Sigmoid colon (tissue), 7 donors: Measurements from ENCODE around the gene IL1A. TPM values are rescaled to one million over a fixed set of nuclear protein-coding genes. Genes with fewer than 3 reads are reported as not detected.

Experiments used
- DNase-seq: peaks from one replicate; pipeline ENCODE4 v3.0.0-alpha.2; 2019
- H3K27ac ChIP-seq, 4 donors: fragments of 200-600 bp; sonication (generic); one replicate each; pipeline ENCODE4 v1.5.1; 2016 to 2019; ENCODE audit warnings: mild to moderate bottlenecking in 1 of 4
- H3K27me3 ChIP-seq, 3 donors: fragments of 200-600 bp; sonication (generic); one replicate each; pipeline ENCODE4 v1.5.1; 2019; ENCODE audit warnings: mild to moderate bottlenecking in 1 of 3
- H3K36me3 ChIP-seq, 4 donors: fragments of 200-600 bp; sonication (generic); one replicate each; pipeline ENCODE4 v1.5.1; 2016 to 2019
- H3K4me1 ChIP-seq, 4 donors: fragments of 200-600 bp; sonication (generic); one replicate each; pipeline ENCODE4 v1.5.1; 2017 to 2019
- H3K4me3 ChIP-seq, 4 donors: fragments of 200-600 bp; sonication (generic); one replicate each; pipeline ENCODE4 v1.5.1; 2017 to 2019; ENCODE audit warnings: mild to moderate bottlenecking in 2 of 4, moderate library complexity in 1 of 4
- H3K9me3 ChIP-seq, 4 donors: fragments of 200-600 bp in 3 of 4; sonication (generic) in 3 of 4; one replicate each; pipeline versions ENCODE4 v1.5.1 to v1.6.1; 2013 to 2019
- EP300 ChIP-seq, 4 donors: sonication (generic); formaldehyde crosslinking; IDR thresholded peaks; one replicate each; pipeline ENCODE4 v1.6.1; 2017; ENCODE audit warnings: antibody characterized with exemption in 4 of 4
- POLR2A ChIP-seq, 2 donors: fragments of 450-650 bp; IDR thresholded peaks; one replicate each; pipeline ENCODE4 v1.6.1; 2016; ENCODE audit warnings: antibody characterized with exemption in 2 of 2, mild to moderate bottlenecking in 2 of 2, moderate library complexity in 2 of 2
- POLR2AphosphoS5 ChIP-seq, 4 donors: sonication (generic); formaldehyde crosslinking; IDR thresholded peaks; one replicate each; pipeline ENCODE4 v1.6.1; 2017; ENCODE audit warnings: antibody characterized with exemption in 4 of 4
- WGBS, 2 donors: extraction: QIAGEN DNeasy Blood & Tissue Kit; methylation state at CpG; one replicate each; pipeline ENCODE4 v1.1.7; 2013; 5-methylcytosine and 5-hydroxymethylcytosine counted together
- intact Hi-C: fragments of 100-400 bp; cut with DNase I; formaldehyde crosslinking; loops from one replicate; pipeline ENCODE4 v1.15.1; 2023
- polyA plus RNA-seq, 3 donors: library from polyadenylated mRNA; stranded (reverse); fragments of 200-250 nt; gene quantifications; one replicate each; pipeline ENCODE4 v1.2.3, GENCODE V29; 2013
- total RNA-seq, 4 donors: library from RNA; depleted of rRNA; stranded (reverse); fragments of >200 nt; gene quantifications; one replicate each; pipeline ENCODE4 v1.1.0, GENCODE V29; 2016
- TF ChIP-seq, protein P1 (sequence below), 4 experiments: fragments of 450-650 bp in 3 of 4; fragments of 200-600 bp in 1 of 4; IDR thresholded peaks; one replicate each; pipeline ENCODE4 v1.5.1; 2016 to 2019; ENCODE audit warnings: antibody characterized with exemption in 4 of 4, mild to moderate bottlenecking in 3 of 4, moderate library complexity in 2 of 4
- donor health status: healthy with polysubstance abuse.
- donor health status: Bipolar disorder and iron deficiency.
- donor health status: healthy.

Gene IL1A
- total and polyA plus RNA-seq, 7 donors: 0.46 to 0.73 TPM; not detected in 5

DNA sequence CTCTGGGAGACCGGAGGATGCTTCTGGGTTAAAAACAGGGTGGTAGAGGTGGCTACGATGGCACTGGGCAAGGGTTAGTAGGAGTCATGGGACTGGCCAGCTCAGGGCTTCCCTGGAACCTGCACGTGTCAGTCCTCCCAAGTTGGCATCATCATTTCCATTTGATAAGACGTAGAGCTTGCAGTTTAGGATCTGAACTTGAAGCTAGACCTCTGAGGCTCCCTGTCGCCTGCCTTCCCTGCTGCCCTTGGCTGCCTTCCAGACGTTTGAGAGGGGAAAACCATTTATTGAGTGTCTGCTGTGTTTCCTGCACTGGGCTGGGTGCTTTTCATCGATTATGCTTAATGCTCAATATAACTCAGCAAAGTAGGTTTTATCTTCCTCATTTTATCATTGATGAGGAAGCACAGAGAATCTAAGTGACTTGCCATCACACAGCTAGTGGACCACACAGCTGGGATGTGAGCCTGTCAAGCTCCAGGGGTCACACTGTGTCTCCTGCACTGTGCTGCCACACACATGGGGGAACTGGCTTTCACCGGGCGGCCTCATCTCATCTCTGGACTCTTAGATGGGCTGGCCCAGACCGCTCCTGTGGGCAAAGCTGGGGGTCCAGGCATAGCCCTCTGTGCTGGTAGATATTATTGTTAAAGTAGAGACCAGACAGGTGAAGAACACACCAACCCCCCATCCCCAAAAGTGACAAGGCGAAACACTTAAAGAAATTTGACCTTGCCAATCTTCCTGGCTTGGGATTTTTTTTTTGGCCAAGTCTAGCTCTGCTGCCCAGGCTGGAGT lies 55.7 kb downstream of the IL1A start:
- WGBS, 2 donors: 55 to 64% methylated on average over 11 of the region's 11 CpGs
- Histone ChIP-seq H3K36me3 (no peaks in the 10 kb centered on the region), H3K4me1 (peaks cover 0 to 7% (median 0%) of the 10 kb centered on the region in 4 donors), H3K27ac (no peak overlapping the region), H3K27me3 (no peaks in the 10 kb centered on the region), H3K9me3 (no peaks in the 10 kb centered on the region), H3K4me3 (no peak overlapping the region)
- intact Hi-C loops: no loop called here
- TF ChIP-seq, protein P1, sequence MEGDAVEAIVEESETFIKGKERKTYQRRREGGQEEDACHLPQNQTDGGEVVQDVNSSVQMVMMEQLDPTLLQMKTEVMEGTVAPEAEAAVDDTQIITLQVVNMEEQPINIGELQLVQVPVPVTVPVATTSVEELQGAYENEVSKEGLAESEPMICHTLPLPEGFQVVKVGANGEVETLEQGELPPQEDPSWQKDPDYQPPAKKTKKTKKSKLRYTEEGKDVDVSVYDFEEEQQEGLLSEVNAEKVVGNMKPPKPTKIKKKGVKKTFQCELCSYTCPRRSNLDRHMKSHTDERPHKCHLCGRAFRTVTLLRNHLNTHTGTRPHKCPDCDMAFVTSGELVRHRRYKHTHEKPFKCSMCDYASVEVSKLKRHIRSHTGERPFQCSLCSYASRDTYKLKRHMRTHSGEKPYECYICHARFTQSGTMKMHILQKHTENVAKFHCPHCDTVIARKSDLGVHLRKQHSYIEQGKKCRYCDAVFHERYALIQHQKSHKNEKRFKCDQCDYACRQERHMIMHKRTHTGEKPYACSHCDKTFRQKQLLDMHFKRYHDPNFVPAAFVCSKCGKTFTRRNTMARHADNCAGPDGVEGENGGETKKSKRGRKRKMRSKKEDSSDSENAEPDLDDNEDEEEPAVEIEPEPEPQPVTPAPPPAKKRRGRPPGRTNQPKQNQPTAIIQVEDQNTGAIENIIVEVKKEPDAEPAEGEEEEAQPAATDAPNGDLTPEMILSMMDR (IDR thresholded peaks at IDR 0.05): no peak
- TF ChIP-seq POLR2A (IDR thresholded peaks at IDR 0.05) (no peak), EP300 (IDR thresholded peaks at IDR 0.05) (no peak), POLR2AphosphoS5 (IDR thresholded peaks at IDR 0.05) (no peak)
- DNase-seq: no peak

GRCh38 chr2:112728029-112728362 lies 56.3 kb downstream of the IL1A start:
- Histone ChIP-seq H3K4me1 (peaks cover 0 to 7% (median 0%) of the 10 kb centered on the region in 4 donors), H3K4me3 (no peak overlapping the region), H3K27me3 (no peaks in the 10 kb centered on the region), H3K9me3 (no peaks in the 10 kb centered on the region), H3K27ac (no peak overlapping the region), H3K36me3 (no peaks in the 10 kb centered on the region)
- intact Hi-C loops: no loop called here
- DNase-seq: no peak
- TF ChIP-seq POLR2A (IDR thresholded peaks at IDR 0.05) (no peak), EP300 (IDR thresholded peaks at IDR 0.05) (no peak), POLR2AphosphoS5 (IDR thresholded peaks at IDR 0.05) (no peak)
- TF ChIP-seq, protein P1 (IDR thresholded peaks at IDR 0.05): no peak
- 78% methylated on average over 4 of the region's 4 CpGs for WGBS, 2 donors

DNA sequence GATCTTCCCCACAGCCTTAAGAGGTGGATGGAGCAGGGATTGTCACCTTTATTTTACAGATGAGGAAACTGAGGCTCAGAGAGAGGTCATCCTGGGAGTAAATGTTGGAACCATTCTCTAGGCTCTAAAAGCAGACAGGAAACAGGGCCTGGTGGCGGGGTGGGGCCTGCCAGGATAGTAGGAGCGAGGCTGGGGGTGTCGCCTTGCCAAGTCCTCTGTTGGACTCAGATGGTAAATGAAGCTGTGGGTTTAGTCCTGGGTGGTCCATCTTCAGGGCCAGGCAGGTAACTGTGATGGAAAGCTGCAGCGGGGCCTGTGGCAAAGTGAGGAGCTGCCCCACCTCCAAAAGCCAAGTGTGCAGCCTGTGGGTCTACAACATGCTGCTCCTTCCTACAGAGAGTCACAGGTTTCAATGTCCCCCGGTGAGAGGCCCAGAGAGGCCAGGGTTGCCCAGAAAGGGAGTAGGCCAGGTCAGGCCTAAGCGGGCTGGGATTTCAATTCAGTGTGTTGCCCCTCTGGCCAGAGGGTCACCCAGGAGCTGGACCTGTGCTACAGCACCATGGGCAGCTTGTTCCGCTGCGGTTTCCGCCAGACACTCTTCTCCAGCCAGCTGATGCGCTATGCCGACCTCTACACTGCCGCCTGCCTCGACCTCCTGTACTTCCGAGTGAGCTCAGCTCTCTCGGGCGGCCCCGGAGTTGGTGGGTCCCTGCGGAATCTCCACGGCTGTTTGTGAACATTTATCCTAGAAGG lies 56.8 kb downstream of the IL1A start:
- intact Hi-C loops: no loop called here
- WGBS, 2 donors: 91 to 93% methylated on average over 19 of the region's 19 CpGs
- DNase-seq: no peak
- no peak overlapping the region for H3K4me3 ChIP-seq
- H3K27ac ChIP-seq: no peak overlapping the region
- H3K36me3 ChIP-seq: no peaks in the 10 kb centered on the region
- H3K4me1 ChIP-seq: peaks cover 0 to 7% (median 0%) of the 10 kb centered on the region in 4 donors
- TF ChIP-seq EP300 (IDR thresholded peaks at IDR 0.05): no peak
- TF ChIP-seq, protein P1 (IDR thresholded peaks at IDR 0.05): no peak
- TF ChIP-seq POLR2A (IDR thresholded peaks at IDR 0.05): no peak
- TF ChIP-seq POLR2AphosphoS5 (IDR thresholded peaks at IDR 0.05): no peak
- H3K27me3 ChIP-seq: no peaks in the 10 kb centered on the region
- no peaks in the 10 kb centered on the region for H3K9me3 ChIP-seq

GRCh38 chr2:112726487-112727190 lies 57.7 kb downstream of the IL1A start:
- Histone ChIP-seq H3K4me3 (no peak overlapping the region), H3K36me3 (no peaks in the 10 kb centered on the region), H3K9me3 (no peaks in the 10 kb centered on the region), H3K27ac (no peak overlapping the region), H3K4me1 (peaks cover 0 to 7% (median 0%) of the 10 kb centered on the region in 4 donors), H3K27me3 (no peaks in the 10 kb centered on the region)
- DNase-seq: peak; percentile 91
- intact Hi-C loops: loop anchor here (1.0 kb wide), 2 partner anchors 100 to 126 kb away; no protein-coding TSS in a partner anchor
- 33 to 37% methylated on average over 19 of the region's 19 CpGs for WGBS, 2 donors
- TF ChIP-seq POLR2A (IDR thresholded peaks at IDR 0.05): no peak
- TF ChIP-seq, protein P1 (IDR thresholded peaks at IDR 0.05): peak; percentile 79 to 90 (median 90)
